GM12892 (cell line): Measurements from ENCODE around the gene CFAP53.

Experiments used
- POLR2A ChIP-seq: IDR thresholded peaks from 2 replicates; pipeline ENCODE4 v1.6.1; 2011; ENCODE audit warnings: low read depth, low read length, control low read depth
- POLR2AphosphoS5 ChIP-seq: IDR thresholded peaks from 2 replicates; pipeline ENCODE4 v1.6.1; 2011; ENCODE audit warnings: low read depth, low read length, control low read depth
- TAF1 ChIP-seq: IDR thresholded peaks from 2 replicates; pipeline ENCODE4 v1.6.1; 2011; ENCODE audit warnings: low read depth, mild to moderate bottlenecking, control low read depth, low read length, borderline replicate concordance

DNA sequence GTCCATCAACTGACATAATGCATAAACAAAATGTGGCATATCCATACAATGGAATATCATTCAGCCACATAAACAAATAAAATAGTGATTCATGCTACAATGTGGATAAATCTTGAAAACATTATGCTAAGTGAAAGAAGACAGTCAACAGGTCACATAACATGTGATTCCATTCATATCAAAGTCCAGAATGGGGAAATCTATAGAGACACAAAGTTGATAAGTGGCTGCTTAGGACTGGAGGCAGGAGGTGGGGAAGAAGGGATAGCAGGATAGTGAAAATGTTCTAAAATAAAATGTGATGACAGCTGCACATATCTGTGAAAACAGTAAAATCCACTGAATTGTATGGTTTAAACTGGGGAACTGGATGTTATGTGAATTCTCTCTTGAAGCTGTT is 18.7 kb downstream of the CFAP53 start:
- TF ChIP-seq POLR2A = no peak
- TF ChIP-seq POLR2AphosphoS5 = no peak
- TF ChIP-seq TAF1 = no peak
